WERI-Rb-1 (cell line): ENCODE results near the gene BFSP2.

ENCODE experiments used
- DNase-seq: peaks from one replicate; pipeline ENCODE4 v3.0.0-alpha.2; 2020
- H3K27ac ChIP-seq: fragments of 250-450 bp; sonication (Bioruptor Pico); 2 replicates; pipeline ENCODE4 v1.5.1; 2020; ENCODE audit warnings: mild to moderate bottlenecking, moderate library complexity
- H3K27me3 ChIP-seq: fragments of 250-450 bp; sonication (Bioruptor Pico); 2 replicates; pipeline ENCODE4 v1.5.1; 2021; ENCODE audit warnings: mild to moderate bottlenecking, low read depth, moderate library complexity; ENCODE audit not compliant: insufficient read depth, severe bottlenecking
- H3K36me3 ChIP-seq: fragments of 250-450 bp; sonication (Bioruptor Pico); 2 replicates; pipeline ENCODE4 v1.5.1; 2020; ENCODE audit warnings: mild to moderate bottlenecking, moderate library complexity
- H3K4me3 ChIP-seq: 2 replicates; pipeline ENCODE4 v1.5.1; 2011; ENCODE audit warnings: low read depth, mild to moderate bottlenecking, control low read depth, low read length
- H3K9me3 ChIP-seq: fragments of 250-450 bp; sonication (Bioruptor Pico); 2 replicates; pipeline ENCODE4 v1.5.1; 2021; ENCODE audit warnings: mild to moderate bottlenecking, moderate library complexity; ENCODE audit not compliant: severe bottlenecking
- TF ChIP-seq, protein P1 (sequence below): IDR thresholded peaks from 2 replicates; pipeline ENCODE4 v1.5.1; 2011; ENCODE audit warnings: low read depth, mild to moderate bottlenecking, control low read depth, inconsistent platforms, low read length

Gene BFSP2

GRCh38 chr3:133404920-133405319 lies 5.1 kb downstream of the BFSP2 start:
- H3K36me3 ChIP-seq, result no peaks in the 10 kb centered on the region
- H3K27me3 ChIP-seq, result no peaks in the 10 kb centered on the region
- H3K27ac ChIP-seq, result no peak overlapping the region
- TF ChIP-seq, protein P1, sequence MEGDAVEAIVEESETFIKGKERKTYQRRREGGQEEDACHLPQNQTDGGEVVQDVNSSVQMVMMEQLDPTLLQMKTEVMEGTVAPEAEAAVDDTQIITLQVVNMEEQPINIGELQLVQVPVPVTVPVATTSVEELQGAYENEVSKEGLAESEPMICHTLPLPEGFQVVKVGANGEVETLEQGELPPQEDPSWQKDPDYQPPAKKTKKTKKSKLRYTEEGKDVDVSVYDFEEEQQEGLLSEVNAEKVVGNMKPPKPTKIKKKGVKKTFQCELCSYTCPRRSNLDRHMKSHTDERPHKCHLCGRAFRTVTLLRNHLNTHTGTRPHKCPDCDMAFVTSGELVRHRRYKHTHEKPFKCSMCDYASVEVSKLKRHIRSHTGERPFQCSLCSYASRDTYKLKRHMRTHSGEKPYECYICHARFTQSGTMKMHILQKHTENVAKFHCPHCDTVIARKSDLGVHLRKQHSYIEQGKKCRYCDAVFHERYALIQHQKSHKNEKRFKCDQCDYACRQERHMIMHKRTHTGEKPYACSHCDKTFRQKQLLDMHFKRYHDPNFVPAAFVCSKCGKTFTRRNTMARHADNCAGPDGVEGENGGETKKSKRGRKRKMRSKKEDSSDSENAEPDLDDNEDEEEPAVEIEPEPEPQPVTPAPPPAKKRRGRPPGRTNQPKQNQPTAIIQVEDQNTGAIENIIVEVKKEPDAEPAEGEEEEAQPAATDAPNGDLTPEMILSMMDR, result no peak
- no peaks in the 10 kb centered on the region for H3K9me3 ChIP-seq
- H3K4me3 ChIP-seq, result no peak overlapping the region
- DNase-seq, result no peak

- Histone ChIP-seq H3K9me3 (no peaks in the 10 kb centered on the region), H3K27ac (no peak overlapping the region), H3K4me3 (no peak overlapping the region), H3K36me3 (no peaks in the 10 kb centered on the region), H3K27me3 (no peaks in the 10 kb centered on the region)
- DNase-seq, result no peak
- TF ChIP-seq, protein P1, result no peak
These were observed 8.5 kb downstream of the BFSP2 start for GRCh38 chr3:133408366-133408765.

- Histone ChIP-seq H3K9me3 (no peaks in the 10 kb centered on the region), H3K4me3 (no peak overlapping the region), H3K27me3 (no peaks in the 10 kb centered on the region), H3K36me3 (no peaks in the 10 kb centered on the region), H3K27ac (no peak overlapping the region)
- DNase-seq, result no peak
- TF ChIP-seq, protein P1, result no peak
These were observed 9.1 kb downstream of the BFSP2 start for GRCh38 chr3:133408961-133409360.

DNA sequence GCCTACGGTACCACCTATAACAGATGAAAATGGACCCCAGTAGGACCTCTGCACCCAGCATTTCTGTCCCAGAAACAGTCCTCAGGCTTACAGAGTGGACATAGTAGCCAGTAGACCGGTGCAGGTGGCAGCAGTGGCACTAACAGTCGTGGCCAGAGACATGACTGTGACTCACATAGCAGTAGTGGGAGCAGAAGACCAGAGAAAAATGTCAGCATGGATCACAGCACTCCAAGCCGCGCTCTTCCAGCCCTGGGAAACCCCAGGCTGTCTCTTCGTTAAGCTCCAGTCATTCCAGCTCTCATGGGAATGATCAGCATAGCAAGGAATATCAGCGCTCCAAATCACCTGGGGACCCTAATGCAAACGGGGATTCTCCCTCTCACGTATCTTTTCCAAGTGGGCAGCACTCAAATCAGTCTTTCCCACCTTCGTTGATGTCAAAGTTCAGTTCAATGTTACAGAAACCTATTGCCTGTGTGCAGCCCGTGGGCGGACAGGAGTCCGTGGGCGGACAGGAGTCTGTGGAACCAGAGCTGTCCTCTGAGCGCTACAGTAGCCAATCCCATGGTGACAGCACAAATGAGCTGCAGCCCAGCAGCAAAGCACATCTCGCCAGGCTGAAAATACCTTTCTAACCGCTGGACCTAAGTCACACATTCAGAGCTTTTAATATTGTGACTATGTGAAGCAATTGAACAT lies 10.5 kb downstream of the BFSP2 start:
- Histone ChIP-seq H3K4me3 (no peak overlapping the region), H3K36me3 (no peaks in the 10 kb centered on the region), H3K27ac (no peak overlapping the region), H3K27me3 (no peaks in the 10 kb centered on the region), H3K9me3 (no peaks in the 10 kb centered on the region)
- no peak for DNase-seq
- TF ChIP-seq, protein P1, result no peak

DNA sequence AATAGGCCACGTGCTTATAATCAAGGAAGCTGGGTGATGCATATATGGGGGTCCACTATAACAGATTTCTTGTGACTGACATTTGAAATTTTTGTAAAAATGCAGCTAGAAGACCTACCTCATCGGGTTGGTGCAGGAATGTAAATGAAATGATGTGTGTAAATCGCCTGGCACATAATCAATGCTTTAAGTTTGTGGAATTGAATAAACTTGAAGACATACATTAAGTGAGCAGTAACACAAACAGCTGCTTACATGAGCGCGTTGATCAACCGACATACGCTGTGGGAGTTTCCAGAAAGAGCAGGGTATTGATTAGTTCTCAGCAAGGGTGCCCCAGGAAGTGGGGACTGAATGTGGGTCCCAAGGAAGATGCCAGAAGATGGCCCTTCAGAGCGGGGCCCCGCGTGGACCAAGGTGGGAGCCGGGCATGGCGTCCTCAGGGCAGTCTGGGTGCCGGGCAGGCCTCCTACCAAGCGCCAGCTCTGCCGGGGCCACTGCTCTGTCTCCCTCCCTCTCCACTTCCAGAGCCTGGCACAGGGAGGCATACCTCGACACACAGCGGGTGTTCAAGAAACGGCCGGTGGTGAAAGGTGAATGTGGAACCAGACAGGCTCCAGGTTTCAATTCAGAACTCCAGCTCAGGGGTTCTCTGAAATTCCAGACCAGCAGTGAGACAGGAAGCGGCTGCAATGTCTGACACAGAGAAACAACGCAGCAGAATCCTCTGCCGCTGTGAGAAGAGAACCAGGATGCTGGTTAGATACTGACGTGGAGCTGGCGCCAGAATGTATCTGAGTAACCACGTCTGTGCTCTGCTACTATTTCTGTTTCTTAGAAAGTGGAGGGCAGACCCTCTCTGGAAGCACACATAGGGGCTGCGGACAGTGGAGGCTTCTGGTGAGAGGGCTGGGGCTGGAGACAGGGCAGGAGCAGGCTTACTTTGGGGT lies 12.6 kb downstream of the BFSP2 start:
- Histone ChIP-seq H3K27me3 (no peaks in the 10 kb centered on the region), H3K36me3 (no peaks in the 10 kb centered on the region), H3K27ac (no peak overlapping the region), H3K9me3 (no peaks in the 10 kb centered on the region), H3K4me3 (no peak overlapping the region)
- TF ChIP-seq, protein P1, result no peak
- DNase-seq, result no peak
